Brain pericyte (primary cell): ENCODE measurements around the gene TTC17.
"Not testable (repeated sequence)": the region's sequence is repeated elsewhere in the genome, so short reads cannot be mapped to it uniquely, and the experiment has no call there.

Experiments used
- DNase-seq: peaks from one replicate; pipeline ENCODE4 v3.0.0-alpha.2; 2012; ENCODE audit warnings: low read depth, low spot score

Gene TTC17

GRCh38 chr11:43392713-43393112 lies 34.0 kb downstream of the TTC17 start:
- DNase-seq: no peak

GRCh38 chr11:43393765-43394355 lies 35.1 kb downstream of the TTC17 start:
- DNase-seq: no peak

- no peak for DNase-seq
Measured at GRCh38 chr11:43396617-43397016, 37.9 kb downstream of the TTC17 start.

GRCh38 chr11:43397251-43397650 lies 38.5 kb downstream of the TTC17 start:
- DNase-seq: no peak

- DNase-seq: no peak
Measured at GRCh38 chr11:43399983-43400630, 41.4 kb downstream of the TTC17 start.

GRCh38 chr11:43401252-43401651 lies 42.5 kb downstream of the TTC17 start:
- no peak for DNase-seq

GRCh38 chr11:43401811-43402210 lies 43.1 kb downstream of the TTC17 start:
- DNase-seq: not testable (repeated sequence)

- DNase-seq: no peak
Measured at GRCh38 chr11:43403357-43404231, 44.9 kb downstream of the TTC17 start.

- no peak for DNase-seq
Measured at GRCh38 chr11:43404406-43404805, 45.7 kb downstream of the TTC17 start.

GRCh38 chr11:43404836-43405479 lies 46.2 kb downstream of the TTC17 start:
- DNase-seq: no peak

GRCh38 chr11:43408277-43408676 lies 49.6 kb downstream of the TTC17 start:
- no peak for DNase-seq

GRCh38 chr11:43410394-43410793 lies 51.7 kb downstream of the TTC17 start:
- DNase-seq: no peak

GRCh38 chr11:43418197-43418596 lies 59.5 kb downstream of the TTC17 start:
- DNase-seq: no peak

- no peak for DNase-seq
Measured at GRCh38 chr11:43419460-43419859, 60.7 kb downstream of the TTC17 start.

GRCh38 chr11:43427971-43428370 lies 69.3 kb downstream of the TTC17 start:
- no peak for DNase-seq

GRCh38 chr11:43430916-43431315 lies 72.2 kb downstream of the TTC17 start:
- not testable (repeated sequence) for DNase-seq

- no peak for DNase-seq
Measured at GRCh38 chr11:43434893-43435292, 76.2 kb downstream of the TTC17 start.

- DNase-seq: no peak
Measured at GRCh38 chr11:43440486-43440885, 81.8 kb downstream of the TTC17 start.

- no peak for DNase-seq
Measured at GRCh38 chr11:43443811-43444210, 85.1 kb downstream of the TTC17 start.

- no peak for DNase-seq
Measured at GRCh38 chr11:43447151-43447550, 88.4 kb downstream of the TTC17 start.

GRCh38 chr11:43458486-43458885 lies 99.8 kb downstream of the TTC17 start:
- DNase-seq: no peak

- no peak for DNase-seq
Measured at GRCh38 chr11:43459246-43459645, 100.5 kb downstream of the TTC17 start.
